ENCODE results near the gene TNKS2. TPM values are rescaled to one million over a fixed set of nuclear protein-coding genes. Genes with fewer than 3 reads are reported as not detected.

Gene TNKS2
- total and polyA plus RNA-seq, 4 donors: 9.8 to 43.2 (median 27.4) TPM

GRCh38 chr10:91820144-91820543 is 21.9 kb downstream of the TNKS2 start:
- peaks cover 2 to 7% of the 10 kb centered on the region in 2 donors for H3K36me3 ChIP-seq (ENCODE audit: control insufficient read depth in 1 of 2, insufficient read depth in 2 of 2, low read length in 1 of 2)
- intact Hi-C loops (cut with DNase I): no loop called here
- no peak overlapping the region for H3K4me3 ChIP-seq (ENCODE audit: low read length in 2 of 2)
- H3K27ac ChIP-seq (ENCODE audit: low read depth in 1 of 2, low read length in 2 of 2): no peak overlapping the region
- H3K4me1 ChIP-seq (ENCODE audit: control insufficient read depth in 1 of 2, insufficient read depth in 2 of 2, low read length in 2 of 2): no peaks in the 10 kb centered on the region
- no peaks in the 10 kb centered on the region for H3K9me3 ChIP-seq (ENCODE audit: control insufficient read depth, low read length)
- DNase-seq: no peak
- no peak for ATAC-seq (ENCODE audit: low FRiP score)
- 89 to 92% methylated on average over 3 of the region's 3 CpGs for WGBS, 2 donors
- no peaks in the 10 kb centered on the region for H3K27me3 ChIP-seq (ENCODE audit: control insufficient read depth in 1 of 2, insufficient read depth in 2 of 2, low read length in 1 of 2)

GRCh38 chr10:91824076-91824475 is 25.9 kb downstream of the TNKS2 start:
- H3K27ac ChIP-seq (ENCODE audit: low read depth in 1 of 2, low read length in 2 of 2): no peak overlapping the region
- 80 to 88% methylated on average over 1 of the region's 1 CpG for WGBS, 2 donors
- DNase-seq: no peak
- H3K36me3 ChIP-seq (ENCODE audit: control insufficient read depth in 1 of 2, insufficient read depth in 2 of 2, low read length in 1 of 2): peaks cover 2 to 7% of the 10 kb centered on the region in 2 donors
- no peaks in the 10 kb centered on the region for H3K9me3 ChIP-seq (ENCODE audit: control insufficient read depth, low read length)
- intact Hi-C loops (cut with DNase I): no loop called here
- no peaks in the 10 kb centered on the region for H3K27me3 ChIP-seq (ENCODE audit: control insufficient read depth in 1 of 2, insufficient read depth in 2 of 2, low read length in 1 of 2)
- no peaks in the 10 kb centered on the region for H3K4me1 ChIP-seq (ENCODE audit: control insufficient read depth in 1 of 2, insufficient read depth in 2 of 2, low read length in 2 of 2)
- H3K4me3 ChIP-seq (ENCODE audit: low read length in 2 of 2): no peak overlapping the region
- no peak for ATAC-seq (ENCODE audit: low FRiP score)

GRCh38 chr10:91829268-91829667 is 31.0 kb downstream of the TNKS2 start:
- WGBS, 2 donors: 81 to 84% methylated on average over 2 of the region's 2 CpGs
- H3K27ac ChIP-seq (ENCODE audit: low read depth in 1 of 2, low read length in 2 of 2): no peak overlapping the region

GRCh38 chr10:91838199-91838598 is 40.0 kb downstream of the TNKS2 start:
- H3K4me3 ChIP-seq (ENCODE audit: low read length in 2 of 2): no peak overlapping the region
- no peaks in the 10 kb centered on the region for H3K27me3 ChIP-seq (ENCODE audit: control insufficient read depth in 1 of 2, insufficient read depth in 2 of 2, low read length in 1 of 2)
- intact Hi-C loops (cut with DNase I): no loop called here
- no peak overlapping the region for H3K27ac ChIP-seq (ENCODE audit: low read depth in 1 of 2, low read length in 2 of 2)
- 83 to 94% methylated on average over 3 of the region's 3 CpGs for WGBS, 2 donors
- ATAC-seq (ENCODE audit: low FRiP score) (no peak), DNase-seq (no peak)
- no peaks in the 10 kb centered on the region for H3K4me1 ChIP-seq (ENCODE audit: control insufficient read depth in 1 of 2, insufficient read depth in 2 of 2, low read length in 2 of 2)
- no peaks in the 10 kb centered on the region for H3K9me3 ChIP-seq (ENCODE audit: control insufficient read depth, low read length)
- peaks cover 0 to 5% of the 10 kb centered on the region in 2 donors for H3K36me3 ChIP-seq (ENCODE audit: control insufficient read depth in 1 of 2, insufficient read depth in 2 of 2, low read length in 1 of 2)

More at GRCh38 chr10:91829268-91829667, 31.0 kb downstream of the TNKS2 start:
- DNase-seq (no peak), ATAC-seq (ENCODE audit: low FRiP score) (no peak)
- no peaks in the 10 kb centered on the region for H3K9me3 ChIP-seq (ENCODE audit: control insufficient read depth, low read length)
- peaks cover 0 to 4% of the 10 kb centered on the region in 2 donors for H3K36me3 ChIP-seq (ENCODE audit: control insufficient read depth in 1 of 2, insufficient read depth in 2 of 2, low read length in 1 of 2)
- no peaks in the 10 kb centered on the region for H3K27me3 ChIP-seq (ENCODE audit: control insufficient read depth in 1 of 2, insufficient read depth in 2 of 2, low read length in 1 of 2)
- intact Hi-C loops (cut with DNase I): no loop called here
- no peak overlapping the region for H3K4me3 ChIP-seq (ENCODE audit: low read length in 2 of 2)
- H3K4me1 ChIP-seq (ENCODE audit: control insufficient read depth in 1 of 2, insufficient read depth in 2 of 2, low read length in 2 of 2): no peaks in the 10 kb centered on the region

- DNase-seq: no peak
- intact Hi-C loops (cut with DNase I): no loop called here
- no peak for ATAC-seq (ENCODE audit: low FRiP score)
- no peaks in the 10 kb centered on the region for H3K9me3 ChIP-seq (ENCODE audit: control insufficient read depth, low read length)
- H3K4me1 ChIP-seq (ENCODE audit: control insufficient read depth in 1 of 2, insufficient read depth in 2 of 2, low read length in 2 of 2): no peaks in the 10 kb centered on the region
- H3K36me3 ChIP-seq (ENCODE audit: control insufficient read depth in 1 of 2, insufficient read depth in 2 of 2, low read length in 1 of 2): peaks cover 2 to 8% of the 10 kb centered on the region in 2 donors
- H3K27me3 ChIP-seq (ENCODE audit: control insufficient read depth in 1 of 2, insufficient read depth in 2 of 2, low read length in 1 of 2): no peaks in the 10 kb centered on the region
- no peak overlapping the region for H3K4me3 ChIP-seq (ENCODE audit: low read length in 2 of 2)
- H3K27ac ChIP-seq (ENCODE audit: low read depth in 1 of 2, low read length in 2 of 2): no peak overlapping the region
Measured at GRCh38 chr10:91843083-91843482, 44.9 kb downstream of the TNKS2 start.

- no peaks in the 10 kb centered on the region for H3K27me3 ChIP-seq (ENCODE audit: control insufficient read depth in 1 of 2, insufficient read depth in 2 of 2, low read length in 1 of 2)
- ATAC-seq (ENCODE audit: low FRiP score) (no peak), DNase-seq (no peak)
- 63 to 76% methylated on average over 6 of the region's 6 CpGs for WGBS, 2 donors
- H3K4me3 ChIP-seq (ENCODE audit: low read length in 2 of 2): no peak overlapping the region
- intact Hi-C loops (cut with DNase I): loop anchor here in 1 of 2 donors (5.0 kb wide), 1 partner anchor 56 kb away; no protein-coding TSS in a partner anchor
- H3K27ac ChIP-seq (ENCODE audit: low read depth in 1 of 2, low read length in 2 of 2): no peak overlapping the region
- peaks cover 0 to 4% of the 10 kb centered on the region in 2 donors for H3K36me3 ChIP-seq (ENCODE audit: control insufficient read depth in 1 of 2, insufficient read depth in 2 of 2, low read length in 1 of 2)
- H3K9me3 ChIP-seq (ENCODE audit: control insufficient read depth, low read length): no peaks in the 10 kb centered on the region
- no peaks in the 10 kb centered on the region for H3K4me1 ChIP-seq (ENCODE audit: control insufficient read depth in 1 of 2, insufficient read depth in 2 of 2, low read length in 2 of 2)
Measured at GRCh38 chr10:91856637-91857036, 58.4 kb downstream of the TNKS2 start.

GRCh38 chr10:91860885-91861284 is 62.7 kb downstream of the TNKS2 start:
- no peaks in the 10 kb centered on the region for H3K4me1 ChIP-seq (ENCODE audit: control insufficient read depth in 1 of 2, insufficient read depth in 2 of 2, low read length in 2 of 2)
- H3K36me3 ChIP-seq (ENCODE audit: control insufficient read depth in 1 of 2, insufficient read depth in 2 of 2, low read length in 1 of 2): no peaks in the 10 kb centered on the region
- no peaks in the 10 kb centered on the region for H3K9me3 ChIP-seq (ENCODE audit: control insufficient read depth, low read length)
- intact Hi-C loops (cut with DNase I): no loop called here
- H3K27ac ChIP-seq (ENCODE audit: low read depth in 1 of 2, low read length in 2 of 2): no peak overlapping the region
- no peak overlapping the region for H3K4me3 ChIP-seq (ENCODE audit: low read length in 2 of 2)
- DNase-seq (no peak), ATAC-seq (ENCODE audit: low FRiP score) (no peak)
- H3K27me3 ChIP-seq (ENCODE audit: control insufficient read depth in 1 of 2, insufficient read depth in 2 of 2, low read length in 1 of 2): no peaks in the 10 kb centered on the region
- WGBS, 2 donors: 68 to 74% methylated on average over 1 of the region's 1 CpG

GRCh38 chr10:91864099-91864498 is 65.9 kb downstream of the TNKS2 start:
- DNase-seq (no peak), ATAC-seq (ENCODE audit: low FRiP score) (no peak)
- no peaks in the 10 kb centered on the region for H3K36me3 ChIP-seq (ENCODE audit: control insufficient read depth in 1 of 2, insufficient read depth in 2 of 2, low read length in 1 of 2)
- H3K27me3 ChIP-seq (ENCODE audit: control insufficient read depth in 1 of 2, insufficient read depth in 2 of 2, low read length in 1 of 2): no peaks in the 10 kb centered on the region
- intact Hi-C loops (cut with DNase I): no loop called here
- H3K4me3 ChIP-seq (ENCODE audit: low read length in 2 of 2): no peak overlapping the region
- no peaks in the 10 kb centered on the region for H3K9me3 ChIP-seq (ENCODE audit: control insufficient read depth, low read length)
- no peak overlapping the region for H3K27ac ChIP-seq (ENCODE audit: low read depth in 1 of 2, low read length in 2 of 2)
- no peaks in the 10 kb centered on the region for H3K4me1 ChIP-seq (ENCODE audit: control insufficient read depth in 1 of 2, insufficient read depth in 2 of 2, low read length in 2 of 2)
- WGBS, 2 donors: 21 to 67% methylated on average over 2 of the region's 2 CpGs

GRCh38 chr10:91864744-91865143 is 66.5 kb downstream of the TNKS2 start:
- ATAC-seq (ENCODE audit: low FRiP score) (no peak), DNase-seq (no peak)
- Histone ChIP-seq H3K27ac (ENCODE audit: low read depth in 1 of 2, low read length in 2 of 2) (no peak overlapping the region), H3K4me3 (ENCODE audit: low read length in 2 of 2) (no peak overlapping the region), H3K36me3 (ENCODE audit: control insufficient read depth in 1 of 2, insufficient read depth in 2 of 2, low read length in 1 of 2) (no peaks in the 10 kb centered on the region), H3K4me1 (ENCODE audit: control insufficient read depth in 1 of 2, insufficient read depth in 2 of 2, low read length in 2 of 2) (no peaks in the 10 kb centered on the region), H3K9me3 (ENCODE audit: control insufficient read depth, low read length) (no peaks in the 10 kb centered on the region), H3K27me3 (ENCODE audit: control insufficient read depth in 1 of 2, insufficient read depth in 2 of 2, low read length in 1 of 2) (no peaks in the 10 kb centered on the region)
- intact Hi-C loops (cut with DNase I): no loop called here
- WGBS, 2 donors: 54 to 67% methylated on average over 2 of the region's 2 CpGs

Measured in aorta (tissue), 5 donors.